Neural cell (in vitro differentiated cells): ENCODE results near the gene PTPN20. TPM values are rescaled to one million over a fixed set of nuclear protein-coding genes. Genes with fewer than 3 reads are reported as not detected.

Experiments
- H2AFZ ChIP-seq: fragments of 200-600, 300-800 bp; sonication (generic), shearing (Covaris generic); 2 replicates; pipeline ENCODE4 v1.6.0; 2014; ENCODE audit warnings: low read depth, mild to moderate bottlenecking, antibody characterized with exemption, low read length, moderate library complexity
- H3F3A ChIP-seq: fragments of 200-600 bp; shearing (Covaris generic); 2 replicates; pipeline ENCODE4 v1.6.1; 2016; ENCODE audit warnings: mild to moderate bottlenecking, moderate library complexity, mixed read lengths, antibody characterized with exemption, low read length; ENCODE audit not compliant: insufficient read depth, poor library complexity, severe bottlenecking
- H3K27ac ChIP-seq: fragments of 200-600, 300-800 bp; sonication (generic), shearing (Covaris generic); 2 replicates; pipeline ENCODE4 v1.5.1; 2014; ENCODE audit warnings: mild to moderate bottlenecking, low read length, moderate library complexity
- H3K27me3 ChIP-seq: fragments of 300-800, 200-600 bp; sonication (generic), shearing (Covaris generic); 2 replicates; pipeline ENCODE4 v1.6.0; 2014; ENCODE audit warnings: mild to moderate bottlenecking, low read depth, low read length, moderate library complexity; ENCODE audit not compliant: insufficient read depth
- H3K36me3 ChIP-seq: fragments of 300-800, 200-600 bp; sonication (generic), shearing (Covaris generic); 2 replicates; pipeline ENCODE4 v1.5.1; 2014; ENCODE audit warnings: mild to moderate bottlenecking, antibody characterized with exemption, low read length, moderate library complexity; ENCODE audit not compliant: insufficient read depth
- H3K4me2 ChIP-seq: fragments of 300-800, 200-600 bp; sonication (generic), shearing (Covaris generic); 2 replicates; pipeline ENCODE4 v1.6.0; 2014; ENCODE audit warnings: mild to moderate bottlenecking, low read length
- H3K4me3 ChIP-seq: fragments of 300-800, 200-600 bp; sonication (generic), shearing (Covaris generic); 2 replicates; pipeline ENCODE4 v1.5.1; 2014; ENCODE audit warnings: mild to moderate bottlenecking, low read length, moderate library complexity
- H3K79me2 ChIP-seq: fragments of 200-600 bp; shearing (Covaris generic); replicated peaks from 2 replicates; pipeline ENCODE4 v1.6.0; 2014; ENCODE audit warnings: mild to moderate bottlenecking, low read length, moderate library complexity; ENCODE audit not compliant: insufficient read depth
- H3K9ac ChIP-seq: fragments of 300-800, 200-600 bp; sonication (generic), shearing (Covaris generic); 2 replicates; pipeline ENCODE4 v1.6.1; 2016; ENCODE audit warnings: mild to moderate bottlenecking, low read length, mixed read lengths
- H3K9me2 ChIP-seq: fragments of 200-600 bp; shearing (Covaris generic); 2 replicates; pipeline ENCODE4 v1.6.1; 2016; ENCODE audit warnings: mild to moderate bottlenecking, low read length, mixed read lengths; ENCODE audit not compliant: insufficient read depth
- H3K9me3 ChIP-seq: fragments of 200-600, 300-800 bp; sonication (generic), shearing (Covaris generic); 2 replicates; pipeline ENCODE4 v1.6.1; 2016; ENCODE audit warnings: mild to moderate bottlenecking, mixed run types, low read length, moderate library complexity, mixed read lengths
- H4K20me1 ChIP-seq: fragments of 200-600 bp; shearing (Covaris generic); 2 replicates; pipeline ENCODE4 v1.6.1; 2016; ENCODE audit warnings: mild to moderate bottlenecking, mixed run types; ENCODE audit not compliant: insufficient read depth
- EP300 ChIP-seq: fragments of 450-650 bp; conservative IDR thresholded peaks from 2 replicates; pipeline ENCODE4 v1.6.1; 2014; ENCODE audit warnings: antibody characterized with exemption, mild to moderate bottlenecking, moderate library complexity; ENCODE audit not compliant: poor library complexity, severe bottlenecking
- EZH2 ChIP-seq: fragments of 200-600, 300-800 bp; shearing (Covaris generic), sonication (generic); IDR thresholded peaks from 2 replicates; pipeline ENCODE4 v1.6.1; 2014; ENCODE audit warnings: antibody characterized with exemption, low read length, borderline replicate concordance, mild to moderate bottlenecking; ENCODE audit not compliant: insufficient read depth, poor library complexity, severe bottlenecking
- MXI1 ChIP-seq: fragments of 450-650 bp; conservative IDR thresholded peaks from 2 replicates; pipeline ENCODE4 v1.6.1; 2014; ENCODE audit warnings: antibody characterized with exemption, mild to moderate bottlenecking; ENCODE audit not compliant: poor library complexity, severe bottlenecking
- POLR2AphosphoS5 ChIP-seq: IDR thresholded peaks from 2 replicates; pipeline ENCODE4 v1.6.1; 2012
- RAD21 ChIP-seq: fragments of 450-650 bp; conservative IDR thresholded peaks from 2 replicates; pipeline ENCODE4 v1.6.1; 2014; ENCODE audit warnings: antibody characterized with exemption, mild to moderate bottlenecking, moderate library complexity
- SMC3 ChIP-seq: fragments of 450-650 bp; conservative IDR thresholded peaks from 2 replicates; pipeline ENCODE4 v1.6.1; 2014; ENCODE audit warnings: antibody characterized with exemption, mild to moderate bottlenecking, moderate library complexity; ENCODE audit not compliant: poor library complexity
- TAF1 ChIP-seq: IDR thresholded peaks from 2 replicates; pipeline ENCODE4 v1.6.1; 2012; ENCODE audit warnings: low read depth
- polyA plus RNA-seq: library from polyadenylated mRNA; depleted of rRNA; stranded (reverse); fragments of >200 nt; gene quantifications from 2 replicates; pipeline ENCODE4 v1.2.3, GENCODE V29; 2014
- TF ChIP-seq, protein P1 (sequence below): IDR thresholded peaks from 2 replicates; pipeline ENCODE4 v1.6.1; 2012; ENCODE audit warnings: borderline replicate concordance
- TF ChIP-seq, protein P2 (sequence below): fragments of 450-650 bp; IDR thresholded peaks from 2 replicates; pipeline ENCODE4 v1.5.1; 2014; ENCODE audit warnings: antibody characterized with exemption, mild to moderate bottlenecking, moderate library complexity; ENCODE audit not compliant: poor library complexity, severe bottlenecking

PTPN20 gene
- polyA plus RNA-seq, 1 donor from 2014 or later = not detected

DNA sequence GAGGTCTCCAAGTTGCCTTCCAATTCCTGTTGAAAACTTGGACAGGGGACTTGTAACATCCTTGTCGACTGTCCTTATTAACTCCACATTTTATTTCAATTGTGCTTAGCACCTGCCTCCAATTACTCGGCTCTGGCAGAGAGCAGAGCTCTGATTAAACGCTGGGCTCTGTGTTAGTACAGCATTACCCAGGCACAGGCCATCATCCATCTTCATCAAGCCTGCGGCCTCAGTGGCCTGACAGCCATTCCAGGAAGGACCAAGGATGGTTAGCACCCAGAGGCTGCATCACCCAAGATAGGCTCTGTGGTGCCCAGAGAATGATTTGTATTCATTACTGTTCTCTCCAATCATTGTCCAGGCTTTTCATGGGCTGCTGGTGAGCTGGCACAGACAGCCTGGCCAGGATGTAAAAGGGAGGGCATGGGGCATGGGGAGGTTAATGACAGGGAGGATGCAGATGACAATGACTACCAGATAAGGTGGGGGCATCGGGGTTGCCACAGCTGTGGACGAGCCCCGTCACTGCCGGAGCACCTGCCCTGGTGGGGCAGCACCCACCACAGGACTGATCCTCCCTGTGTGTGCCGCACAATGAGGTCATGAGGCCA, 123.3 kb downstream of the PTPN20 start:
- TF ChIP-seq RAD21 = no peak
- no peak for TF ChIP-seq TAF1
- TF ChIP-seq, protein P1, sequence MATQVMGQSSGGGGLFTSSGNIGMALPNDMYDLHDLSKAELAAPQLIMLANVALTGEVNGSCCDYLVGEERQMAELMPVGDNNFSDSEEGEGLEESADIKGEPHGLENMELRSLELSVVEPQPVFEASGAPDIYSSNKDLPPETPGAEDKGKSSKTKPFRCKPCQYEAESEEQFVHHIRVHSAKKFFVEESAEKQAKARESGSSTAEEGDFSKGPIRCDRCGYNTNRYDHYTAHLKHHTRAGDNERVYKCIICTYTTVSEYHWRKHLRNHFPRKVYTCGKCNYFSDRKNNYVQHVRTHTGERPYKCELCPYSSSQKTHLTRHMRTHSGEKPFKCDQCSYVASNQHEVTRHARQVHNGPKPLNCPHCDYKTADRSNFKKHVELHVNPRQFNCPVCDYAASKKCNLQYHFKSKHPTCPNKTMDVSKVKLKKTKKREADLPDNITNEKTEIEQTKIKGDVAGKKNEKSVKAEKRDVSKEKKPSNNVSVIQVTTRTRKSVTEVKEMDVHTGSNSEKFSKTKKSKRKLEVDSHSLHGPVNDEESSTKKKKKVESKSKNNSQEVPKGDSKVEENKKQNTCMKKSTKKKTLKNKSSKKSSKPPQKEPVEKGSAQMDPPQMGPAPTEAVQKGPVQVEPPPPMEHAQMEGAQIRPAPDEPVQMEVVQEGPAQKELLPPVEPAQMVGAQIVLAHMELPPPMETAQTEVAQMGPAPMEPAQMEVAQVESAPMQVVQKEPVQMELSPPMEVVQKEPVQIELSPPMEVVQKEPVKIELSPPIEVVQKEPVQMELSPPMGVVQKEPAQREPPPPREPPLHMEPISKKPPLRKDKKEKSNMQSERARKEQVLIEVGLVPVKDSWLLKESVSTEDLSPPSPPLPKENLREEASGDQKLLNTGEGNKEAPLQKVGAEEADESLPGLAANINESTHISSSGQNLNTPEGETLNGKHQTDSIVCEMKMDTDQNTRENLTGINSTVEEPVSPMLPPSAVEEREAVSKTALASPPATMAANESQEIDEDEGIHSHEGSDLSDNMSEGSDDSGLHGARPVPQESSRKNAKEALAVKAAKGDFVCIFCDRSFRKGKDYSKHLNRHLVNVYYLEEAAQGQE = no peak
- no peaks in the 10 kb centered on the region for H3K79me2 ChIP-seq
- no peaks in the 10 kb centered on the region for H3K9me3 ChIP-seq
- no peak overlapping the region for H3K27ac ChIP-seq
- H3K9me2 ChIP-seq = no peaks in the 10 kb centered on the region
- no peaks in the 10 kb centered on the region for H4K20me1 ChIP-seq
- H3K9ac ChIP-seq = no peak overlapping the region
- no peak overlapping the region for H3K4me2 ChIP-seq
- H3K27me3 ChIP-seq = no peaks in the 10 kb centered on the region
- H3K36me3 ChIP-seq = no peaks in the 10 kb centered on the region
- no peaks in the 10 kb centered on the region for H3F3A ChIP-seq
- H3K4me3 ChIP-seq = no peak overlapping the region
- H2AFZ ChIP-seq = no peak overlapping the region

DNA sequence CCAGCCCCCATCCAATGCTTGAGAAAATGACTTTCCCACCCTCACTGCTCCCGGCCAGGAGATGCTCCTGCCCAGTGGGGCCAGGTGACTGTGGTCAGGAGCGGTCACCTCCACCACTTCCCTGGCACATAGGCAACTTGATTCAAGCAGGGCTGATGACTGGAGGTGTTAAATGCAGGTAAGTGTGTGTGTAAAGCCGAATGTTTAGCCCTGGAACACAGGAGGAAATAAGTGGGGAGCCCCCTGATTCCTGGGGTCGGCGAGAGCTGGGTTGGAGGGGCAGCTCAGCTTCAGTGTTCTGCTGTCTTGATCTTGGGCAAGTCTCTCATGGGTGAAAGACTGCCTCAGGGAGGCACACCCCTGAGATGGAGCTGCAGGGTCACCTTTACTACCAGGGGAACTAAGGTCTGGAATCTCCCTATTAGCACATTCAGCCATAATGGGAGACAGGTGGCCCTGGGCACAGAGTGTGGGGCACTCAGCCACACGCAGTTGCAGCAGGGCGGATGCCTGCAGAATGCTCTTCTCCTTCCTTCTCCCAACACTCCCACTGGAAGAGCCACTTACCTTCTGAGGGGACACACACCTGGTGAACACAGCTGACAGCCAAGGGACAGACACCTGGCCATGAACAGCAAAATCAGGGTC, 124.1 kb downstream of the PTPN20 start:
- Histone ChIP-seq H3K9me2 (no peaks in the 10 kb centered on the region), H3K79me2 (no peaks in the 10 kb centered on the region), H3K4me3 (no peak overlapping the region), H3K9ac (no peak overlapping the region), H2AFZ (no peak overlapping the region), H3K9me3 (no peaks in the 10 kb centered on the region), H3K27me3 (no peaks in the 10 kb centered on the region), H3K36me3 (no peaks in the 10 kb centered on the region), H3K27ac (no peak overlapping the region), H3F3A (no peaks in the 10 kb centered on the region), H3K4me2 (no peak overlapping the region), H4K20me1 (no peaks in the 10 kb centered on the region)
- TF ChIP-seq EP300 = no peak
- TF ChIP-seq, protein P2, sequence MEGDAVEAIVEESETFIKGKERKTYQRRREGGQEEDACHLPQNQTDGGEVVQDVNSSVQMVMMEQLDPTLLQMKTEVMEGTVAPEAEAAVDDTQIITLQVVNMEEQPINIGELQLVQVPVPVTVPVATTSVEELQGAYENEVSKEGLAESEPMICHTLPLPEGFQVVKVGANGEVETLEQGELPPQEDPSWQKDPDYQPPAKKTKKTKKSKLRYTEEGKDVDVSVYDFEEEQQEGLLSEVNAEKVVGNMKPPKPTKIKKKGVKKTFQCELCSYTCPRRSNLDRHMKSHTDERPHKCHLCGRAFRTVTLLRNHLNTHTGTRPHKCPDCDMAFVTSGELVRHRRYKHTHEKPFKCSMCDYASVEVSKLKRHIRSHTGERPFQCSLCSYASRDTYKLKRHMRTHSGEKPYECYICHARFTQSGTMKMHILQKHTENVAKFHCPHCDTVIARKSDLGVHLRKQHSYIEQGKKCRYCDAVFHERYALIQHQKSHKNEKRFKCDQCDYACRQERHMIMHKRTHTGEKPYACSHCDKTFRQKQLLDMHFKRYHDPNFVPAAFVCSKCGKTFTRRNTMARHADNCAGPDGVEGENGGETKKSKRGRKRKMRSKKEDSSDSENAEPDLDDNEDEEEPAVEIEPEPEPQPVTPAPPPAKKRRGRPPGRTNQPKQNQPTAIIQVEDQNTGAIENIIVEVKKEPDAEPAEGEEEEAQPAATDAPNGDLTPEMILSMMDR = no peak
- no peak for TF ChIP-seq POLR2AphosphoS5
- no peak for TF ChIP-seq EZH2
- TF ChIP-seq SMC3 = no peak
- no peak for TF ChIP-seq RAD21
- TF ChIP-seq, protein P1 = no peak
- TF ChIP-seq MXI1 = no peak
- TF ChIP-seq TAF1 = no peak
